ENCODE measurements around the gene WDR74.

Gene WDR74

GRCh38 chr11:62839050-62839945 lies at the start of gene WDR74:
Gene WDR74 (minus strand): TSS chr11:62839590. CDS start chr11:62839570, 20 bp downstream.
- intact Hi-C loops (cut with DNase I), result loop anchor here (10.0 kb wide), 3 partner anchors 54 to 244 kb away; partner anchors contain the start of genes HNRNPUL2, TMEM179B, TTC9C and TUT1
- DNase-seq, result peak; percentile 91 to 98 (median 96)

GRCh38 chr11:62889126-62889483 lies 49.7 kb upstream of the WDR74 start:
- no peak for DNase-seq
- intact Hi-C loops (cut with DNase I), result no loop called here

GRCh38 chr11:62888406-62888805 lies 49.0 kb upstream of the WDR74 start:
- no peak for DNase-seq
- intact Hi-C loops (cut with DNase I), result no loop called here

- intact Hi-C loops (cut with DNase I), result no loop called here
- no peak for DNase-seq
These were observed 45.9 kb upstream of the WDR74 start for GRCh38 chr11:62885137-62885750.

- peak in 6 of 42 donors; percentile 24 to 45 (median 37) for DNase-seq
- intact Hi-C loops (cut with DNase I), result no loop called here
These were observed 44.3 kb upstream of the WDR74 start for GRCh38 chr11:62883673-62884072.

- no peak for DNase-seq
- intact Hi-C loops (cut with DNase I), result no loop called here
These were observed 43.6 kb upstream of the WDR74 start for GRCh38 chr11:62882788-62883501.

GRCh38 chr11:62882431-62882749 lies 43.0 kb upstream of the WDR74 start:
- intact Hi-C loops (cut with DNase I), result no loop called here
- no peak for DNase-seq

GRCh38 chr11:62881579-62882430 lies 42.4 kb upstream of the WDR74 start:
- peak; percentile 79 to 97 (median 91) for DNase-seq
- intact Hi-C loops (cut with DNase I), result no loop called here

GRCh38 chr11:62880803-62881578 lies 41.6 kb upstream of the WDR74 start, which contains the start of gene SLC3A2:
Gene SLC3A2 (plus strand): TSS chr11:62880896. CDS start chr11:62881024, 128 bp downstream.
- intact Hi-C loops (cut with DNase I), result no loop called here
- peak; percentile 73 to 94 (median 88) for DNase-seq

- peak in 6 of 42 donors; percentile 18 to 82 (median 26) for DNase-seq
- intact Hi-C loops (cut with DNase I), result no loop called here
These were observed 40.9 kb upstream of the WDR74 start for GRCh38 chr11:62880231-62880802.

- peak in 23 of 42 donors; percentile 7 to 72 (median 46) for DNase-seq
- intact Hi-C loops (cut with DNase I), result no loop called here
These were observed 40.0 kb upstream of the WDR74 start for GRCh38 chr11:62879235-62879978.

- no peak for DNase-seq
- intact Hi-C loops (cut with DNase I), result no loop called here
These were observed 37.3 kb upstream of the WDR74 start for GRCh38 chr11:62876712-62877111.

- intact Hi-C loops (cut with DNase I), result no loop called here
- DNase-seq, result no peak
These were observed 36.5 kb upstream of the WDR74 start for GRCh38 chr11:62875698-62876478.

GRCh38 chr11:62874851-62875250 lies 35.5 kb upstream of the WDR74 start:
- no peak for DNase-seq
- intact Hi-C loops (cut with DNase I), result no loop called here

- intact Hi-C loops (cut with DNase I), result no loop called here
- DNase-seq, result no peak
These were observed 26.2 kb upstream of the WDR74 start for GRCh38 chr11:62865635-62866034.

GRCh38 chr11:62863687-62864335 lies 24.4 kb upstream of the WDR74 start:
- DNase-seq, result no peak
- intact Hi-C loops (cut with DNase I), result no loop called here

All from head of caudate nucleus (tissue), 42 donors.